HepG2 (cell line): ENCODE results near the gene ZBTB46. TPM values are rescaled to one million over a fixed set of nuclear protein-coding genes. Genes with fewer than 3 reads are reported as not detected.

Experiments used
- ARNTL ChIP-seq: sonication (generic); formaldehyde crosslinking; IDR thresholded peaks from 2 replicates; pipeline ENCODE4 v1.4.0; 2020; ENCODE audit warnings: mild to moderate bottlenecking, missing genetic modification reagents
- CHD4 ChIP-seq: fragments of 200-600 bp; sonication (generic); IDR thresholded peaks from 2 replicates; pipeline ENCODE4 v1.7.0; 2017; ENCODE audit warnings: mild to moderate bottlenecking, low read length, borderline replicate concordance
- HNRNPK ChIP-seq: fragments of 200-400 bp; formaldehyde crosslinking; IDR thresholded peaks from 2 replicates; pipeline ENCODE4 v1.6.1; 2018; ENCODE audit warnings: low read length, low read depth, moderate library complexity, mild to moderate bottlenecking; ENCODE audit not compliant: poor library complexity, severe bottlenecking
- NFIB ChIP-seq: sonication (generic); formaldehyde crosslinking; IDR thresholded peaks from 2 replicates; pipeline ENCODE4 v1.9.0; 2021; ENCODE audit warnings: missing genetic modification reagents, mild to moderate bottlenecking, borderline replicate concordance
- NFIC ChIP-seq: IDR thresholded peaks from 2 replicates; pipeline ENCODE4 v1.6.1; 2012; ENCODE audit warnings: mild to moderate bottlenecking, low read length, inconsistent platforms
- NONO ChIP-seq, 2 experiments: fragments of 450-650 bp in 1 of 2; sonication (generic) in 1 of 2; formaldehyde crosslinking in 1 of 2; IDR thresholded peaks in 1 of 2; conservative IDR thresholded peaks in 1 of 2; 2 replicates each; pipeline versions ENCODE4 v1.6.1 to v1.8.0; 2017 to 2022; ENCODE audit warnings: mild to moderate bottlenecking in 1 of 2, missing genetic modification reagents in 1 of 2, moderate library complexity in 1 of 2
- NR2F6 ChIP-seq, 2 experiments: IDR thresholded peaks; 2 replicates each; pipeline ENCODE4 v1.6.1; 2016; ENCODE audit warnings: antibody characterized with exemption in 1 of 2, mild to moderate bottlenecking in 1 of 2
- NRL ChIP-seq: sonication (generic); formaldehyde crosslinking; IDR thresholded peaks from 2 replicates; pipeline ENCODE4 v1.5.0; 2020; ENCODE audit warnings: missing genetic modification reagents, mild to moderate bottlenecking, moderate library complexity, borderline replicate concordance
- TCF12 ChIP-seq, 2 experiments: fragments of 450-650 bp in 1 of 2; sonication (generic) in 1 of 2; formaldehyde crosslinking in 1 of 2; IDR thresholded peaks; 2 replicates each; pipeline versions ENCODE4 v1.6.1 to v1.8.0; 2017 to 2022; ENCODE audit warnings: antibody characterized with exemption in 1 of 2, mild to moderate bottlenecking in 1 of 2, missing genetic modification reagents in 1 of 2, moderate library complexity in 1 of 2
- ZBTB40 ChIP-seq, 2 experiments: fragments of 450-650 bp in 1 of 2; sonication (generic) in 1 of 2; formaldehyde crosslinking in 1 of 2; IDR thresholded peaks; 2 replicates each; pipeline versions ENCODE4 v1.6.1 to v1.8.0; 2016 to 2022; ENCODE audit warnings: antibody characterized with exemption in 1 of 2, mild to moderate bottlenecking in 1 of 2, missing genetic modification reagents in 1 of 2
- ZNF274 ChIP-seq: sonication (generic); formaldehyde crosslinking; IDR thresholded peaks from 2 replicates; pipeline ENCODE4 v1.5.1; 2020; ENCODE audit warnings: mild to moderate bottlenecking, missing genetic modification reagents
- polyA plus RNA-seq, 8 experiments: library from polyadenylated mRNA; depleted of rRNA in 3 of 8; stranded (reverse) in 7 of 8; unstranded in 1 of 8; fragments of >200 nt; fragmentation: Illumina TruSeq in 4 of 8; extraction: Trizol in 4 of 8; gene quantifications; 2 replicates each; pipeline versions ENCODE4 v1.2.1 to v1.2.3, GENCODE V29; 2011 to 2016; ENCODE audit warnings: low read depth in 4 of 8, missing spikeins in 1 of 8, mixed read lengths in 1 of 8; ENCODE audit not compliant: insufficient read depth in 1 of 8
- total RNA-seq, 5 experiments: library from RNA; depleted of rRNA; stranded (reverse); fragments of >200 nt; fragmentation: Illumina TruSeq; extraction: Trizol; gene quantifications; 2 replicates each; pipeline ENCODE4 v1.2.3, GENCODE V29; 2016; ENCODE audit warnings: low read depth in 1 of 5
- TF ChIP-seq, protein P1 (sequence below): sonication (generic); formaldehyde crosslinking; IDR thresholded peaks from 2 replicates; pipeline ENCODE4 v1.4.0; 2020; ENCODE audit warnings: missing genetic modification reagents
- TF ChIP-seq, protein P2 (sequence below): IDR thresholded peaks from 2 replicates; pipeline ENCODE4 v1.6.1; 2016; ENCODE audit warnings: missing genetic modification reagents, missing compliant biosample characterization
- TF ChIP-seq, protein P3 (sequence below): sonication (generic); formaldehyde crosslinking; IDR thresholded peaks from 2 replicates; pipeline ENCODE4 v1.5.0; 2020; ENCODE audit warnings: missing genetic modification reagents, mild to moderate bottlenecking, borderline replicate concordance

ZBTB46 gene
- total and polyA plus RNA-seq, 2 of the 13 experiments (the other 11 are each of a cell fraction or from before 2014, with no cell fraction given): 1.6 to 13.5 TPM

GRCh38 chr20:63863798-63864544, 32.9 kb upstream of the ZBTB46 start (continued):
- no peak for TF ChIP-seq ZBTB40 (IDR thresholded peaks at IDR 0.05)
- peak; percentile 87 for TF ChIP-seq ZBTB40 (CRISPR knock-in tag; IDR thresholded peaks at IDR 0.05)
- TF ChIP-seq CHD4: 0 out of 2 replicates have a peak, but pooled peaks have one; percentile 90
- TF ChIP-seq NRL: peak; percentile 95
- no peak; the same call in 1 of the 2 replicates for TF ChIP-seq ARNTL (CRISPR knock-in tag)
- peak; percentile 63 for TF ChIP-seq NR2F6 (IDR thresholded peaks at IDR 0.05)
- TF ChIP-seq NR2F6 (CRISPR knock-in tag; IDR thresholded peaks at IDR 0.05): peak; percentile 90
- TF ChIP-seq, protein P1, sequence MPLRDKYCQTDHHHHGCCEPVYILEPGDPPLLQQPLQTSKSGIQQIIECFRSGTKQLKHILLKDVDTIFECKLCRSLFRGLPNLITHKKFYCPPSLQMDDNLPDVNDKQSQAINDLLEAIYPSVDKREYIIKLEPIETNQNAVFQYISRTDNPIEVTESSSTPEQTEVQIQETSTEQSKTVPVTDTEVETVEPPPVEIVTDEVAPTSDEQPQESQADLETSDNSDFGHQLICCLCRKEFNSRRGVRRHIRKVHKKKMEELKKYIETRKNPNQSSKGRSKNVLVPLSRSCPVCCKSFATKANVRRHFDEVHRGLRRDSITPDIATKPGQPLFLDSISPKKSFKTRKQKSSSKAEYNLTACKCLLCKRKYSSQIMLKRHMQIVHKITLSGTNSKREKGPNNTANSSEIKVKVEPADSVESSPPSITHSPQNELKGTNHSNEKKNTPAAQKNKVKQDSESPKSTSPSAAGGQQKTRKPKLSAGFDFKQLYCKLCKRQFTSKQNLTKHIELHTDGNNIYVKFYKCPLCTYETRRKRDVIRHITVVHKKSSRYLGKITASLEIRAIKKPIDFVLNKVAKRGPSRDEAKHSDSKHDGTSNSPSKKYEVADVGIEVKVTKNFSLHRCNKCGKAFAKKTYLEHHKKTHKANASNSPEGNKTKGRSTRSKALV: peak; percentile 76; the same call in 1 of the 2 replicates
- TF ChIP-seq, protein P2, sequence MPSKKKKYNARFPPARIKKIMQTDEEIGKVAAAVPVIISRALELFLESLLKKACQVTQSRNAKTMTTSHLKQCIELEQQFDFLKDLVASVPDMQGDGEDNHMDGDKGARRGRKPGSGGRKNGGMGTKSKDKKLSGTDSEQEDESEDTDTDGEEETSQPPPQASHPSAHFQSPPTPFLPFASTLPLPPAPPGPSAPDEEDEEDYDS (CRISPR knock-in tag): peak; percentile 77
- no peak for TF ChIP-seq TCF12 (IDR thresholded peaks at IDR 0.05)
- peak; percentile 30; the same call in 1 of the 2 replicates for TF ChIP-seq TCF12 (CRISPR knock-in tag; IDR thresholded peaks at IDR 0.05)
- TF ChIP-seq NONO (IDR thresholded peaks at IDR 0.05): no peak
- TF ChIP-seq NONO (CRISPR knock-in tag; conservative IDR thresholded peaks at IDR 0.05): 0 out of 2 replicates have a peak, but pooled peaks have one; percentile 69
- no peak for TF ChIP-seq HNRNPK
- TF ChIP-seq, protein P3, sequence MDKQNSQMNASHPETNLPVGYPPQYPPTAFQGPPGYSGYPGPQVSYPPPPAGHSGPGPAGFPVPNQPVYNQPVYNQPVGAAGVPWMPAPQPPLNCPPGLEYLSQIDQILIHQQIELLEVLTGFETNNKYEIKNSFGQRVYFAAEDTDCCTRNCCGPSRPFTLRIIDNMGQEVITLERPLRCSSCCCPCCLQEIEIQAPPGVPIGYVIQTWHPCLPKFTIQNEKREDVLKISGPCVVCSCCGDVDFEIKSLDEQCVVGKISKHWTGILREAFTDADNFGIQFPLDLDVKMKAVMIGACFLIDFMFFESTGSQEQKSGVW (CRISPR knock-in tag): no peak; the same call in 1 of the 2 replicates
- TF ChIP-seq NFIC: no peak; the same call in 1 of the 2 replicates
- TF ChIP-seq NFIB (CRISPR knock-in tag): no peak
- TF ChIP-seq ZNF274 (CRISPR knock-in tag): no peak; the same call in none of the 2 replicates
